Measurements from ENCODE around the gene ENPP3. TPM values are rescaled to one million over a fixed set of nuclear protein-coding genes. Genes with fewer than 3 reads are reported as not detected.

The ENPP3 gene
- polyA plus RNA-seq, 3 donors = not detected

GRCh38 chr6:131761762-131762067, 124.6 kb downstream of the ENPP3 start:
- Mint-ChIP-seq H3K9me3 (peaks cover 0 to 3% (median 0%) of the 10 kb centered on the region in 7 donors), H3K4me3 (no peak overlapping the region), H3K4me1 (no peaks in the 10 kb centered on the region), H3K27ac (no peak overlapping the region), H3K27me3 (ENCODE audit: low read depth in 3 of 3) (peaks cover 1 to 7% (median 3%) of the 10 kb centered on the region in 3 donors), H3K36me3 (no peaks in the 10 kb centered on the region)
- Histone ChIP-seq H3K79me2 (ENCODE audit: insufficient read depth, low read length) (no peaks in the 10 kb centered on the region), H3K4me3 (replicated peaks in 1 of 3; ENCODE audit: low read depth in 2 of 3, low read length in 3 of 3) (no peak overlapping the region), H3K4me2 (replicated peaks; ENCODE audit: extremely low read depth, low read length, poor library complexity, severe bottlenecking) (no peak overlapping the region), H4K20me1 (ENCODE audit: insufficient read depth, low read length) (no peaks in the 10 kb centered on the region), H3K36me3 (replicated peaks in 1 of 2; ENCODE audit: control insufficient read depth in 1 of 2, insufficient read depth in 2 of 2, low read length in 2 of 2) (no peaks in the 10 kb centered on the region), H3K27me3 (ENCODE audit: control insufficient read depth in 2 of 2, insufficient read depth in 2 of 2, low read length in 2 of 2) (no peaks in the 10 kb centered on the region), H3K27ac (ENCODE audit: low read depth in 1 of 2, low read length in 2 of 2) (no peak overlapping the region), H3K9me3 (replicated peaks in 1 of 2; ENCODE audit: control insufficient read depth in 1 of 2, insufficient read depth in 1 of 2, low read length in 2 of 2) (no peaks in the 10 kb centered on the region), H3K4me1 (ENCODE audit: control insufficient read depth in 1 of 2, insufficient read depth in 2 of 2, low read length in 2 of 2) (no peaks in the 10 kb centered on the region), H3K9ac (ENCODE audit: insufficient read depth, low read length, poor library complexity, severe bottlenecking) (no peak overlapping the region), H2AFZ (ENCODE audit: insufficient read depth, low read depth, low read length, poor library complexity, severe bottlenecking) (no peak overlapping the region)
- intact Hi-C loops (cut with micrococcal nuclease) = no loop called here
- WGBS (ENCODE audit: insufficient coverage) = no CpG with 5 or more reads among the region's 1 CpG
- no peak for DNase-seq
- no peak for TF ChIP-seq CTCF (IDR thresholded peaks at IDR 0.05)

- no peak for DNase-seq
- Mint-ChIP-seq H3K27ac (no peak overlapping the region), H3K36me3 (no peaks in the 10 kb centered on the region), H3K4me1 (no peaks in the 10 kb centered on the region), H3K27me3 (ENCODE audit: low read depth in 3 of 3) (peaks cover 0 to 4% (median 1%) of the 10 kb centered on the region in 3 donors), H3K4me3 (no peak overlapping the region), H3K9me3 (peaks cover 0 to 3% (median 0%) of the 10 kb centered on the region in 7 donors)
- no peak overlapping the region for H2AFZ ChIP-seq (ENCODE audit: insufficient read depth, low read depth, low read length, poor library complexity, severe bottlenecking)
- intact Hi-C loops (cut with micrococcal nuclease) = no loop called here
- no peak for TF ChIP-seq CTCF (IDR thresholded peaks at IDR 0.05)
- no peak overlapping the region for H3K4me2 ChIP-seq (replicated peaks; ENCODE audit: extremely low read depth, low read length, poor library complexity, severe bottlenecking)
- H3K9me3 ChIP-seq (replicated peaks in 1 of 2; ENCODE audit: control insufficient read depth in 1 of 2, insufficient read depth in 1 of 2, low read length in 2 of 2) = no peaks in the 10 kb centered on the region
- no peak overlapping the region for H3K9ac ChIP-seq (ENCODE audit: insufficient read depth, low read length, poor library complexity, severe bottlenecking)
- H3K79me2 ChIP-seq (ENCODE audit: insufficient read depth, low read length) = no peaks in the 10 kb centered on the region
- no peak overlapping the region for H3K4me3 ChIP-seq (replicated peaks in 1 of 3; ENCODE audit: low read depth in 2 of 3, low read length in 3 of 3)
- H3K4me1 ChIP-seq (ENCODE audit: control insufficient read depth in 1 of 2, insufficient read depth in 2 of 2, low read length in 2 of 2) = no peaks in the 10 kb centered on the region
- H3K36me3 ChIP-seq (replicated peaks in 1 of 2; ENCODE audit: control insufficient read depth in 1 of 2, insufficient read depth in 2 of 2, low read length in 2 of 2) = no peaks in the 10 kb centered on the region
- H4K20me1 ChIP-seq (ENCODE audit: insufficient read depth, low read length) = no peaks in the 10 kb centered on the region
- 92% methylated on average over 2 of the region's 2 CpGs for WGBS (ENCODE audit: insufficient coverage)
- no peak overlapping the region for H3K27ac ChIP-seq (ENCODE audit: low read depth in 1 of 2, low read length in 2 of 2)
- H3K27me3 ChIP-seq (ENCODE audit: control insufficient read depth in 2 of 2, insufficient read depth in 2 of 2, low read length in 2 of 2) = no peaks in the 10 kb centered on the region
These were observed 125.9 kb downstream of the ENPP3 start for GRCh38 chr6:131762984-131763383.

Measured in CD14-positive monocyte (primary cell).